ENCODE data around the gene PKNOX1.
"Not testable (repeated sequence)": the region's sequence is repeated elsewhere in the genome, so short reads cannot be mapped to it uniquely, and the experiment has no call there.

PKNOX1 gene, protein sequence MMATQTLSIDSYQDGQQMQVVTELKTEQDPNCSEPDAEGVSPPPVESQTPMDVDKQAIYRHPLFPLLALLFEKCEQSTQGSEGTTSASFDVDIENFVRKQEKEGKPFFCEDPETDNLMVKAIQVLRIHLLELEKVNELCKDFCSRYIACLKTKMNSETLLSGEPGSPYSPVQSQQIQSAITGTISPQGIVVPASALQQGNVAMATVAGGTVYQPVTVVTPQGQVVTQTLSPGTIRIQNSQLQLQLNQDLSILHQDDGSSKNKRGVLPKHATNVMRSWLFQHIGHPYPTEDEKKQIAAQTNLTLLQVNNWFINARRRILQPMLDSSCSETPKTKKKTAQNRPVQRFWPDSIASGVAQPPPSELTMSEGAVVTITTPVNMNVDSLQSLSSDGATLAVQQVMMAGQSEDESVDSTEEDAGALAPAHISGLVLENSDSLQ

DNA sequence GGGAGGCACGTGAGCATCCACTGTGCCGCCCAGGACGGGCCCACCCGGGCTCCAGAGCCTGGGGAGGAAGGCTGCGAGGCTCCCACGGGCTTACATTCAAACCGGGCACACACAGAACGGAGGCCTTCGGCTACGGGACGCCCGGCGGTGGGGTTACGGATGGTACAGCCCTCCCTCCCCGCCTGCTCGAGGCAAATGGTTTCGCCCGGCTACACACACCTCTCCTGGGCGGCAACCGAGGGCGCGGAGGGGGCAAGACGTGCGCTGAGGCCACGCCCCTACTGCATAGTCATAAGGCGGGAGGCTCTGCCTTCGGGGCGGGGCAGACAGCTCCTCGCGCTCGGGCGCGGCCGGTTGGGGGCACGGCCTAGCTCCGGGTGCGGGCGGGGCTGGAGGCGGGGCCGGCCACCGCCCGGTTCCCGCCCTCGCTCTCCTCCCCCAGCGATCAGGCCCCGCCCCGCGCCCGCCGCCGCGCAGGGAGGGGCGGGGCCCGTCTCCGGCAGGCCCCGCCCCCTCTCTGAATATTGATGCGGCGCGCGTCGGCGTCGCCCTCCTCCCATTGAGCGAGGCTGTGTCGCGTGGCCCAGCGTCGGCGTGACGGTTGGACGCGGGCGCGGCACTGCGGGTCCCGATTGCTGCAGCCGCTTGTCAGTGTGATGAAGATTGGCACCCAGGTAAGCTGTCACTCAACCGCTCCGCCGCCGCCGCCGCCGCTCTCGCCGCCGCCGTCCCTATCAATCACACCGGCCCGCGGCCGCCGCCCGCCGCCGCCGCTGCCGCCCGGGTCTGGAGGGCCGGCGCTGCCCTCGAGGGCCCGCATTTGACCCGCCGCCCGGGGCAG is at the start of gene PKNOX1:
PKNOX1 (plus strand) TSS at position 572 of the 841 bp plus-strand sequence. CDS start 29,820 bp downstream, outside the sequence.
- peak; percentile 97 for DNase-seq (ENCODE audit: low spot score)
- FAIRE-seq, result no peak

DNA sequence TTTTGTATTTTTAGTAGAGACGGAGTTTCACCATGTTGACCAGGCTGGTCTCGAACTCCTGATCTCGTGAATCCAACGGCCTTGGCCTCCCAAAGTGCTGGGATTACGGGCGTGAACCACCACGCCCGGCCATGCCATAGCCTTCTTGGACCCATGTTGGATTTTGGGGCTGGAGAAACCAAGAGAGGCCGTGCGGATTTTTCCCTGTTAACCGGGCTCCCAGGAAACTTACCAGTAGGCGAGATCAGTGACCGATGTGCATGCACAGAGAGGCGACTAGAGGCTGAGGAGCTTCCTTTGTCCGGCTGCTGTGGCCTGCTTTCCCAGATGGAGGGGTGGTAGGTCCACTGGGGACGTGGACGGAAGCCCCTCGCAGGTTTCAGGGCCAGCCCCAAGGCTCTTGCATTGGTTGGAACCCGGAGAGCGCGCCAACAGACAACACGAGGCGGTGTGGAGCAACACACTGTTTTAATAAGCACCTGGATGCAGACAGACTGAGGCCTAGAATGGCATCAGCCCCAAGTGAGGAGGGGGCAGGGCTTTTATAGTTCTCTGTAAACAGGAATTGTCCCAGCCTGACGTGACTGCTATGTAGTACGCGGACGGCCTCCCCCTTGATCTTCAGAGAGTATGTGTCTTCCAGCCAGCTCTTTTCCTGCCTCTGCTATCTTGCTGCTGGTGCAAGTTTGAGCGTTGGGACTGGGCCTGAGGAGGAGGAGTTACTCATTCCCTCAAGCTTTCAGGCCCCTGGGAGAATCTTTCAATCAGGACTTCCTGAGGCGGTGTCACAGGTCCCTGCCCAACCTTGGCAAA is 49.0 kb upstream of the PKNOX1 start, which contains the start of gene ERVH48-1:
ERVH48-1 (minus strand) TSS at position 517 of the 813 bp plus-strand sequence. CDS start 6,624 bp downstream, outside the sequence.
- DNase-seq (ENCODE audit: low spot score) (no peak), FAIRE-seq (no peak)

DNA sequence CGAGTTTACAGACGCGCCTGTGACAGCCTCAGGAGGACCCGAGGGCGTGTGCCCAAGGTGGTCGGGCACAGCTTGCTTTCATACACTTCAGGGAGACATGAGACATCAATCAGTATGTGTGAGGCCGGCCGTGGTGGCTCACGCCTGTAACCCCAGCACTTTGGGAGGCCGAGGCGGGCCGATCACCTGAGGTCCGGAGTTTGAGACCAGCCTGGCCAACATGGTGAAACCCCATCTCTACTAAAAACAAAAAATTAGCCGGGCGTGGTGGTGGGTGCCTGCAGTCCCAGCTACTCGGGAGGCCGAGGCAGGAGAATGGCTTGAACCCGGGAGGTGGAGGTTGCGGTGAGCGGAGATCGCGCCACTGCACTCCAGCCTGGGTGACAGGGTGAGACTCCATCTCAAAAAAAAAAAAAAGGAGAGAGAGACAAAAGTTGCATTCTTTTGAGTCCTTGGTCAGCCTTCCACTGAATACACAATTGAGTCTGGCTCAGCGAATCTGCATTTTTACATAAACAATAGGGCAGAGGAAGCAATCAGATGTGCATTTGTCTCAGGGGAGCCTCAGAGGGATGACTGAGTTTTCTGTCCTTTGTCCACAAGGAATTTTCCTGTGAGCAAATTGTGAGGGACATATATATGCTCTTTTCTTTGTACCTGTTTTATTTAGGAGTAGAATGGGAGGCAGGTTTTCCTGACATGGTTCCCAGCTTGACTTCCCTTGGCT is 46.7 kb upstream of the PKNOX1 start:
- not testable (repeated sequence) for FAIRE-seq; DNase-seq (ENCODE audit: low spot score)

DNA sequence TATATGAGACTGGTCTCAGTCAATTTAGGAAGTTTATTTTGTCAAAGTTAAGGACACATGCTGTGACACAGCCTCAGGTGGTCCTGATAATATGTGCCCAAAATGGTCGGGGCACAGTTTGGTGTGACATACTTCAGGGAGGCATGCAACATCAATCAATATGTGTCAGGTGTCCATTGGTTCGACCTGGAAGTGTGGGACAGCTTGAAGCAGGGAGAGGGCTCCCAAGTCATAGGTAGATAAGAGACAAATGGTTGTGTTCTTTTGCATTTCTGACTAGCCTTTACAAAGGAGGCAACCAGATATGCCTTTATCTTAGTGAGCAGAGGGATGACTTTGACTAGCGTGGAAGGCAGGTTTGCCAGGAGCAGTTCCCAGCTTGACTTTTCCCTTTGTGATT is 44.4 kb upstream of the PKNOX1 start:
- DNase-seq (ENCODE audit: low spot score) (no peak), FAIRE-seq (no peak)

DNA sequence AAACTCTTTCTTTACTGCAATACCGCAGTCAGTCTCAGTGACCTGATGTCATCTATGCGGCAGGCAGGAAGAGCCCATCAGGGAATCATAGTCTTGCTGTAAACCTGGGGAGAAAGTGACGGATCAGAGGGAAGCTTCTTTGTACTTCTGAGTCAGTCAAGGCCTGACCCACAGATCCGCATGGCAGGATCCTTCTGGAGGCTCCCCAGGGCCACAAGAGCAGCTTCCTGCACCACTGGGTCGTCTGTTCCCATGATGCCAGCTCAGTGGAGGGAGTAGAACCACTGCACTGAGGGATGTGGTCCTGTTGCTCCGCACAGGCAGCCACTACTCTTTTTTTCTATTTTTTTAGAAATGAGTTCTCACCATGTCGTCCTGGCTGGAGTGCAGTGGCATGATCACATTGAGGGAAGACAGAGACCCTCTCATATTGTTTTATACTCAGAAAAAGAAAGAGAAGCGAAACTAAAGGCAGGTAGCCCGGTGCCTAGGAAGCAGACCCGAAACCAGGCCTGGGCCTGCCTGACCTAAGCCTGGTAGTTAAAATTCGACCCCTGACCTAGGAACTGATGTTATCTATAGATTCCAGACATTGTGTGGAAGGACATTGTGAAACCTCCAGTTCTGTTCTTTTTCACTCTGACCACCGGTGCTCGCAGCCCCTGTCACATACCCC is 42.7 kb upstream of the PKNOX1 start:
- no peak for FAIRE-seq
- no peak for DNase-seq (ENCODE audit: low spot score)

DNA sequence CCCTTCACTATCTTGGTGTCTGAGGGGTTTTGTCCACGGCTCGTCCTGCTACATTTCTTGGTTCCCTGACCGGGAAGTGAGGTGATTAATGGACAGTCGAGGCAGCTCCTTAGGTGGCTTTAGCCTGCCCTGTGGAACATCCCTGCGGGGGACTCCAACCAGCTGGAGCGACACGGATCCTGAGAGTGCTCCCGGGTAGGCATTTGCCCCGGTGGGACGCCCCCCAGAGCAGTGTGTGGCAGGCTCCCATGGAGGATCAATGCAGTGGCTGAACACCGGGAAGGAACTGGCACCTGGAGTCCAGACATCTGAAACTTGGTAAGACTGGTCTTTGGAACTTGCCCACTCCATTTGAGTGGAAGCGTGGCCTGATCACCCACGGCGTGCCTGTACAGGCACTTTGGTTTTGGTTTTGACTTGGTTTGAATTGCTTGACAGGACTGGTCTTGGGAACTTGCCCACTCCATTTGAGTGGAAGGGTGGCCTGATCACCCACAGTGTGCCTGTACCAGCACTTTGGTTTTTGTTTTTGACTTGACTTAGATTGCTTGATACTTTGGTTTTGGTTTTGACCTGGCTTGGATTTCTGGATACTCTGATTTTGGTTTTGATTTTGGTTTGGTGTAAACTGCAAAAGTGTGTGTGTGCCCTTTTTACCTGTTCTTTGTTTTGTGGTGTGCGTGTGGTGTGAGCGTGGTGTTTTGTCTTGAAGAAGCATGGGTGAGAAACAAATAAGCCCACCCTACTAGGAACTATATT is 41.8 kb upstream of the PKNOX1 start:
- not testable (repeated sequence) for DNase-seq (ENCODE audit: low spot score); FAIRE-seq

DNA sequence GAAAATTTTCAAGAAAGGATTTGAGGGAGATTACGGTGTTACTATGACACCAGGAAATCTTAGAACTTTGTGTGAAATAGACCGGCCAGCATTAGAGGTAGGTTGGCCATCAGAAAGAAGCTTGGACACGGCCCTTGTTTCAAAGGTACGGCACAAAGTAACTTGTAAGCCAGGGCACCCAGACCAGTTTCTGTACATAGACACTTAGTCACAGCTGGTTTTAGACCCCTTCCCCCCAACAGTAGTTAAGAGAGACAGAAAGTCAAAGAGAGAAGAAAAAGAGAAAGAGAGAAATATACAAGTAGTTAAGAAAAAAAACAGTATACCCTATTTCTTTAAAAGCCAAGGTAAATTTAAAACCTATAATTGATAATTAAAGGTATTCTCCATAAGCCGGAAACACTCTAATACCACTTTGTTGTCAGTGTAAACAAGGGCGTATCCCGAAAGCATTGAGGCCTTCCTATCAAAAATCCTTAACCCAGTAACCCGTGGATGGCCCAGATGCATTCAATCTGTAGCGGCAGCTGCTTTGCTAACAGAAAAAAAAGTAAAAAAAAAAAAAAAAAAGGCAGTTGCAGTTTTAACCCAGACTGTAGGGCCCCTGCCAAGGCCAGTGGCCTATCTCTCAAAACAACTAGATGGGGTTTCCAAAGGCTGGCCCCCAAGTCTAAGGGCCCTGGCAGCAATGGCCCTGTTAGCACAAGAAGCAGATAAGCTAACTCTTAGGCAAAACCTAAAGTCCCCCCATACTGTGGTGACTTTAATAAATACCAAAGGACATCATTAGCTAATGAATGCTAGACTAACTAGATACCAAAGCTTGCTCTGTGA is 41.0 kb upstream of the PKNOX1 start:
- not testable (repeated sequence) for DNase-seq (ENCODE audit: low spot score)

DNA sequence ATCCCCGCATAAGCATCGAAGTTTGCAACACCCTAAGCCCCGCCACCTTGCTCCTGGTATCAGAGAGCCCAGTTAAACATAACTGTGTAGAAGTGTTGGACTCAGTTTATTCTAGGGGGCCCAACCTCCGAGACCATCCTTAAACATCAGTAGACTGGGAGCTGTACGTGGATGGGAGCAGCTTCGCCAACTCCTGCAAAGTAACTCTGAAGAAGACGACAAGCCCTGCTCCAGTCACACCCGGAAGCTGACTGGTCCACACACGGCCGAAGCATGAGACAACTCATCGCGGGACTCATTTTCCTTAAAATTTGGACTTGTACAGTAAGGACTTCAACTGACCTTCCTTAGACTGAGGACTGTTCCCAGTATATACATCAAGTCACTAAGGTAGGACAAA is 40.4 kb upstream of the PKNOX1 start:
- not testable (repeated sequence) for DNase-seq (ENCODE audit: low spot score); FAIRE-seq

More for the DNA sequence above, 41.0 kb upstream of the PKNOX1 start:
- not testable (repeated sequence) for FAIRE-seq

DNA sequence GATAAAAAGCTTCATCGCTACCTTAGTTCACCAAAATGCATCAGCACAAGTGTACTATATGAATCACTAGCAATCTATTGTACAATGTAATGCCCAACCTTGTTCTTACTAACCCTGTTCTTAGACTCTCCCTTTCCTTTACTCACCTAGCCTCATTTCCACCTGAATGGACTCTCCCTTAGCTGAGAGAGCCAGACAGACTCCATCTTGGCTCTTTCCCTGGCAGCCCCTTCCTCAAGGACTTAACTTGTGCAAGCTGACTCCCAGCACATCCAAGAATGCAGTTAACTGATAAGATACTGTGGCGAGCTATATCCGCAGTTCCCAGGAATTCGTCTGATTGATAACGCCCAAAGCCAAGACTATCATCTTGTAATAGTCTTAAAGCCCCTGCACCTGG is 38.0 kb upstream of the PKNOX1 start:
- DNase-seq (ENCODE audit: low spot score); FAIRE-seq: not testable (repeated sequence)

DNA sequence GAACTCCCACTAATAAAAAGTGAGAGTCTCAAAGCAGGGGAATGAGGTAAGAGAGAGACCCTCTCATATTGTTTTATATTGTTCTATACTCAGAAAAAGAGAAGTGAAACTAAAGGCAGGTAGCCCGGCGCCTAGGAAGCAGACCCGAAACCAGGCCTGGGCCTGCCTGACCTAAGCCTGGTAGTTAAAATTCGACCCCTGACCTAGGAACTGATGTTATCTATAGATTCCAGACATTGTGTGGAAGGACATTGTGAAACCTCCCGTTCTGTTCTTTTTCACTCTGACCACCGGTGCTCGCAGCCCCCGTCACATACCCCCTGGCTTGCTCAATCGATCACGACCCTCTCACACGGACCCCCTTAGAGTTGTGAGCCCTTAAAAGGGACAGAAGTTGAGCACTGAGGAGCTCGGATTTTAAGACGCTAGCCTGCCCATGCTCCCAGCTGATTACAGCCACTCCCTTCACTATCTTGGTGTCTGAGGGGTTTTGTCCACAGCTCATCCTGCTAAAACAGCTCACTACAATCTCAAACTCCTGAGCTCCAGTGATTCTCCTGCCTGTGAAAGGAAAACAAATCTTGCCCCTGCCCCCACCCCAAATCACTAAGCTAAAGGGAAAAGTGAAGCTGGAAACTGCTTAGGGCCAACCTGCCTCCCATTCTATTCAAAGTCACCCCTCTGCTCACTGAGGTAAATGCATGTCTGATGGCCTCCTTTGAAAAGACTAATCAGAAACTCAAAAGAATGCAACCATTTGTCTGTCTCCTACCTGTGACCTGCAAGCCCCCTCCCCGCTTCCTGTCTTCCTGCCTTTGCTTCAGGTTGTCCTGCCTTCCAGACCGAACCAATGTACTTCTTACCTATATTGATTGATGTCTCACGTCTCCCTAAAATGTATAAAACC is 37.1 kb upstream of the PKNOX1 start:
- not testable (repeated sequence) for DNase-seq (ENCODE audit: low spot score); FAIRE-seq

DNA sequence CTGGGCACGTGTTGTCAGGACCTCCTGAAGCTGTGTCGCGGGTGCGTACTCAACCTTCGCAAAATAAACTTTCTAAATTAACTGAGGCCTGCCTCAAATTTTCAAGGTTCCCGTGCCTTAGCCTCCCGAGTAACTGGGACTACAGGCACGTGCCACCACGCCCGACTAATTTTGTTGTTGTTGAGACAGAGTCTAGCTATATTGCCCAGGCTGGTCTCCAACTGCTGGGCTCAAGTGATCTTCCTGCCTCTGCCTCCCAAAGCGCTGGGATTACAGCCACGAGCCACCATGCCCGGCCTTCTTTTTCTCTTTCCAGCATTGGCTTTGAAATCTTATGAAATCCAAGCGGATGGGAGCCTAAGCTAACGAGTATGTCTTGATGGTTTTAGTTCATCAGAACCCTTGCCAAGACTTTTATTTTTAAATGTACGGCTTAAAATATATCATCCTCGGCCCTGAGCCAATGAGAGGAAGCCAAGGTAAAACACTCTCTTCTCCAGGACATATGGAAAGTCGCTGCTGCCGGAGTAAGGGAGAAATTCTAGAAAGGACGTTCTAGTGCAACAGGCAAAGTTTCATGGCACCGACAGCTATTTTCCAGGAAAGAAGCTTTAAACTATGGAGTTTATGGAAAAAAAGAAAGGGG is 36.3 kb upstream of the PKNOX1 start:
- FAIRE-seq (no peak), DNase-seq (ENCODE audit: low spot score) (no peak)

DNA sequence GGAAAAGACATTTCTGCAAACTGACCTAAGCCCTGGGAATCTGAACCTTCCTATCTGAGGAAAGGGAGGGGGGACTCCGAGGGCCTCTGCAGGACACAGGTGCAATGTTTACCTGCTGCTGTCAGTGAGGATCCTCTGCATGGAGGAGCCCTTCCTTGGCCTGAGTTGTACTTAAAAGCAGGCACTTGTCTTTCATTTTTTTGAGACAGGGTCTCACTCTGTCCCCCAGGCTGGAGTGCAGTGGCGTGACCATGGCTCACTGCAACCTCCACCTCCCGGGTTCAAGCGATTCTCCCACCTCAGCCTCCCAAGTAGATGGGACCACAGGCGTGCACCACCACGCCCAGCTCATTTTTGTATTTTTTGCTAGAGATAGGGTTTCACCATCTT is 35.8 kb upstream of the PKNOX1 start:
- DNase-seq (ENCODE audit: low spot score); FAIRE-seq: not testable (repeated sequence)

DNA sequence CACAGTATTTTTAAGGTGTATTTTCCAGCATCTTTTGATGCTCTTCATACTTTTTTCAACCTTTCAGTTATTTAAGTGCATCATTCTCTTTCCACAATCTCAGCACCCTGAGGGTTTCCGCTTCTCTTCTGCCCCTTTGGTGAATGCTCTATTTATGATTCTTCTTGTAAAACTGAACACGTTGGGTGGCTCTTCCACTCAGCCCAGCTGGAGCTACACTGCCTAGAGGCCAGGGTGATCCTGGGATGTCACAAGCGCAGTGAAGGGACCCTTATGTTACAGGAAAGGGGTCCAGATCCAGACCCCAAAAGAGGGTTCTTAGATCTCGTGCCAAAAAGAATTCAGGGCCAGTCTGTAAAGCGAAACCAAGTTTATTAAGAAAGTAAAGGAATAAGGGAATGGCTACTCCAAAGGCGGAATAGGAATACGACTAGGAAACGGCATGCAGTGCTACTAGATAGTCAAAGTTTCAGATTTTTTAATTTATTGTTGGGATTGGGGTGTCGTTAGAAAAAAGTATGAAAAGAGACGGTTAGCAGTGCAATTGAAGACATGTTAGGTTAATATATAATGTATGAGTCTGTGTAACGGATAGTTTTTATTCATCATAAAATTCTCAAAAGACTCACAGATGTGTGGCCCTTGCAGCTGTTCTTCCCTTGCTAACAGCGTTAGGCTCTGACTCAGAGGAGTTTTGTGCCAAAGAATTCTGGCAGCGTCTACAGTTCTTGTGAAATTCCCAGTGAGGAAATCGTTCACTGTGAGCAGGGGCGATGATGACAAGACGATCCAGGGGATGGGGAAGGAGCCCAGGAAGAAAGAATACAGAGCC is 34.6 kb upstream of the PKNOX1 start:
- peak; percentile 74 for DNase-seq (ENCODE audit: low spot score)

DNA sequence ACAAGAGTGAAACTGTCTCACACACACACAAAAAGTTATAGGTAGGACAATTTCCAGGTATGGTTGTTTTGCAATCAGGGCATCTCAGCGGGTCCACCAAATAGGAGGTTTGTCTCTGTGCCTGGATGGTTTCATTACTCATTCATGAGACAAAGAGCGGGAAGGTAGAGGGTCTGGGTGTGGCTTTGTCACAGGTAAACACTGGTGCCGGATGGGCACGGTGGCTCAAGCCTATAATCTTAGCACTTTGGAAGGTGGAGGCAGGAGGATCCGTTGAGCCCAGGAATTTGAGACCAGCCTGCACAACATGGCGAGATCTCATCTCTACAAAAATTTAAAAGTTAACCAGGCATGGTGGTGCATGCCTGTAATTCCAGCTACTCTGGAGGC is 32.7 kb upstream of the PKNOX1 start:
- DNase-seq (ENCODE audit: low spot score), result no peak
- FAIRE-seq, result no peak

More for the DNA sequence above, 34.6 kb upstream of the PKNOX1 start:
- peak; percentile 87 for FAIRE-seq

DNA sequence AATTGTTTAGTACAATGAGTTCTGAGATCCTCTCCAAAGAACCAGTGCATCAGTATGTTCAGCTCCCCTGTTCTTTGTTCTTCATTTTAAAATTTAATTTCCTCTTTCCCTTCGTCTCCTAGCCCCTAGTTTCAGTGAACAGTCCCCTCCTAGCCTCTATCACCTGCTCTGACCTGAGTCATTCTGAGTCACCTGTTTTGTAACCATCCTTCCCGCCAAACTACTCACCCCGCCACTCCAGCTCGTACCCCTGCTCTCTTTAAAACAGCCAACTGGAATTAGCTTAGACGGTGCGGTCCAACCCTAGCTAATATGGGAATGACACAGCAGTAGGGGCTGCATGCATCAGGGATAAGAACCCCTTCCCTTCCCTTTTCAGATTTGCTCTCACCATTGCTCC is 32.1 kb upstream of the PKNOX1 start:
- FAIRE-seq, result no peak
- DNase-seq (ENCODE audit: low spot score), result no peak

Measured in RCC 7860 (cell line).